HG02798 (cell line): Measurements from ENCODE around the gene PTPRS.
A peak's percentile ranks its signal among the peaks of the same experiment; 100 is the strongest.

ENCODE experiments used
- ATAC-seq: cut with Tn5 transposase; IDR thresholded peaks from one replicate; pipeline ENCODE4 v1.9.1; 2021; ENCODE audit warnings: mild to moderate bottlenecking; ENCODE audit not compliant: unreplicated experiment, poor library complexity

The PTPRS gene

GRCh38 chr19:5355693-5356092, 15.1 kb upstream of the PTPRS start:
- ATAC-seq, result no peak

DNA sequence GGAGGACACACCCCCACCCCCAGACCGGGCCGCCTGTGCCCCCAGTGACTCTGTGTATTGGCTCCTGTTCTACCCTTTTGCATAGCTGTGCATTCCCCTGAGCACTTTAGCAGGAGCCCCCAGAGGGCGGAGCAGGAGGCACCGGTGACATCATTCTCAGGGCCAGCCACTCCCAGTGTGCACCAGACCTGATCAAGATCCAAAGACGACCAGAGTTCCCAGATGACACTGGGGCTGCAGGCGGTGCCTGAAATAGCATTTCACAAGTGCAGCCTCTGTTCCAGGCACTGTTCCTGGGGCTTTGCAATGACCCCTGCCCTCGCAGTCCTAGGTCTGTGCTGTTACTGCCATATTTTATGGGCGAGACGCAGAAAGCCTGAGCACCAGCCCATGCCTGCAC, 14.5 kb upstream of the PTPRS start:
- ATAC-seq, result no peak

GRCh38 chr19:5354403-5354802, 13.8 kb upstream of the PTPRS start:
- ATAC-seq, result no peak

DNA sequence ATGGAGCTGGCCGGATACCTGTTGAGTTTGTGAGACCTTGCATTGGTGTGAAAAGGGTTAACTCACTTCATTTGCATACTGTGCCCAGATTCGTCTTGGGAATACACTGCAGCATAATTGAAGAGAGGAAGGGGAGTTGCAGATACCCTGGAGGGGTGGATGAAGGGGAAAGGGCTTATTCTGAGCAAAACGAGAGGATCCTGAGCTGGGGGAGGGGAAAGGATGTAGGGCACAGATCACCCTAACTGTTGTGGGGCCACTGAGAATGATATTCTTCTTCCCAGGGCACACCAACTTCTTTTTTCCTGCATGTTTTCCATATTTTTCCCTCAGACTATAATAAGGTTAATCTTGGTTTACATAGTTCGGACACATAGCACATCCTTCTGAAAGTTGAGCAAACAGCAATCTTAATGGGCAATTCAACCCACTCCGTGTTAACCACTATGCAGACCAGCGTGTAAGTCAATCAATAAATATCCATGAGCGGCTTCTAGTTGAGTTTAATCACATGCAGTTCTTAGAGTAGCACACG, 11.7 kb upstream of the PTPRS start:
- ATAC-seq, result no peak

GRCh38 chr19:5351731-5352228, 11.2 kb upstream of the PTPRS start:
- no peak for ATAC-seq

DNA sequence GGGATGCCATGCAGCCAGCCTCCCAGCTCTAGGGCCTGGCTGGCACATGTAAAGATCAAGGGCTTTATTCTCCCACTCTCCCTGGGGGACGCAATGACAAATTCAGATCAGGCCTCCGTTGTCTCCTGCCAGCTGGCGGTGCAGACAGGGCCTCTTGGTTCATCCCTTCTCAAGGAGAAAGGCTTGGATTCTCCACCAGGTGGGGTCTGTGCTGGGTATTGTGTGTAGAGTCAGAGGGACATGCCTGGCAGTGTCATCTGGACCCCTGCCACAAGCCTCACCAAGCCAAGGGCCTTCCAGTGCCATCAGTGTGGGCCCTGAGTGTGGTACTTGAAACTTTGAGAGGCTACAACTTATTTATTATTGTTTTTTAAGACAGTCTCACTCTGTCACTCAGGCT, 8.4 kb upstream of the PTPRS start:
- ATAC-seq, result no peak

GRCh38 chr19:5345895-5346386, 5.3 kb upstream of the PTPRS start:
- no peak for ATAC-seq

DNA sequence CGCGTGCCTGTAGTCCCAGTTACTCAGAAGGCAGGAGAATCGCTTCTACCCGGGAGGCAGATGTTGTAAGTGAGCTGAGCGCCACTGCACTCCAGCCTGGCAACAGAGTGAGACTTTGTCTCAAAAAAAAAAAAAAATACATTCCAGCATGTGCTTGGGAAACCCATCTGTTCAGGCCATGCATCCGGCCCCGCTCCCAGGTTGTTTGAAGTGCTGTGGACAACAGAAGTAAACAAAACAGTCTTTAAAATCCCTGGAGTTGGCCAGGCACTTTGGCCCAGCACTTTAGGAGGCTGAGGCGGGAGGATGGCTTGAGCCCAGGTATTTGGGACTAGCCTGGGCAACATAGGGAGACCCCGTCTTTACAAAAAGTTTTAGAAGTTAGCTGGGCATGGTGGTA, 3.2 kb upstream of the PTPRS start:
- ATAC-seq, result no peak

GRCh38 chr19:5342573-5343201, 2.1 kb upstream of the PTPRS start:
- ATAC-seq, result no peak

DNA sequence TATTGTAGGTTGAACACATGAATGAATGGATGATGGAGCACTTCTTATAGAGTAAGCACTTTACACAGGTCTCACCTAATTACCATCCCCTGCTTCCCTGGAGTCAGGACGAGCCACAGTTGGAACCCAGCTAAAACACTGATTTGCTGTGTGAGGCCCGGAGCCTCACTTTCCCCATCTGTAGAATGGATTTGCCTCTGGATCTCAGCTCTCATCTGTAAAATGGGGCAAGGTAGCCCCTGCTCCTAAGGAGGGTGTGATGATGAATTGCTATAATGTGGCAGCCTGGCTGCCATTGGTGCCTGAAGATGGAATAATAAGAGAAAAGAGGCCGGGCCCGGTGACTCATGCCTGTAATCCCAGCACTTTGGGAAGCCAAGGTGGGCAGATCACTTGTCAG, 1.4 kb upstream of the PTPRS start:
- no peak for ATAC-seq

DNA sequence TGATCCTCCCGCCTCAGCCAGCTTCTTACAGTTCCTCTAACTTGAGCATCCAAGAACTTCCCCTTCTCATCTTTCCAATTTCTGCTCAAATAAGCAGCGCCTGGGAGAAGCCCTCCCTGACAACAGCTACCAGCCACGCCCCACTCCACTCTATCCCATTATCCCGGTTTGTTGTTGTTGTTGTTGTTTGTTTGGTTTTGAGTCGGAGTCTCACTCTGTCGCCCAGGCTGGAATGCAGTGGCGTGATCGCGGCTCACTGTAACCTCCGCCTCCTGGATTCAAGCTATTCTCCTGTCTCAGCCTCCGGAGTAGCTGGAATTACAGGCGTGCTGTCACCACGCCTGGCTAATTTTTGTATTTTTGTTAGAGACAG, 822 bp upstream of the PTPRS start:
- no peak for ATAC-seq

DNA sequence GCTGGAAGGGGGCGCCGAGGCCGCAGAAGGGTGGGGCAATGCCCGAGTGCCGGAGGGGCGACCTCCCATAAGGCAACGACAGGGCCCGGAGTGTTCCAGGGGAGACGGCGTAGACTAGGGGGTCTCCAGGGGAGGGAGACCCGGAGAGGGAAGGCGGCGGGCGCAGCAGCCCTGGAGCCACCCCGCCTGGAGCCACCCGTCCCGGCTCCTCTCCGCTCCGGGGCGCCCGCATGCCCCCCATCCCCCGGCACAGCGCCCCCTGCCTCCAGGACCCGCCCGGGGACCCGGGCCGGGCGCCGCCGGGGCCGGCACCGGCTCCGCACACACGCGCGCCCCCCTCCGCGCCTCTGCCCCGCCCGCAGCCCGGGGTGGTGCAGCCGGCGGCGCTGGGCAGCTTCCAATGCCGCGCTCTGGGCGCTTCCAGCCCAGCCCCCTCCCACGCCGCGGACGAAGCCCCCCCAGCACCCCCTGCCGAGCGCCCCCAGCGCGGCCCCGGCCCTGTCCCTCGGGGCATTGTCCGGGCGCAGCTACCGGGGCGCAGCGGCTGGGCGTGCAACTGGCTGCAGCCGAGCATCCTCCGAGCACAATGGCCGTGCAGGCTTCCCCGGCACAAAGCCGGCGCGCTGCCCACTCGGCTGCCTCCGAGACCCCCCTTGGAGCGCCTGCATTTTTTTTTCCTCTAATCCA, 519 bp downstream of the PTPRS start:
- ATAC-seq, result peak; percentile 19

DNA sequence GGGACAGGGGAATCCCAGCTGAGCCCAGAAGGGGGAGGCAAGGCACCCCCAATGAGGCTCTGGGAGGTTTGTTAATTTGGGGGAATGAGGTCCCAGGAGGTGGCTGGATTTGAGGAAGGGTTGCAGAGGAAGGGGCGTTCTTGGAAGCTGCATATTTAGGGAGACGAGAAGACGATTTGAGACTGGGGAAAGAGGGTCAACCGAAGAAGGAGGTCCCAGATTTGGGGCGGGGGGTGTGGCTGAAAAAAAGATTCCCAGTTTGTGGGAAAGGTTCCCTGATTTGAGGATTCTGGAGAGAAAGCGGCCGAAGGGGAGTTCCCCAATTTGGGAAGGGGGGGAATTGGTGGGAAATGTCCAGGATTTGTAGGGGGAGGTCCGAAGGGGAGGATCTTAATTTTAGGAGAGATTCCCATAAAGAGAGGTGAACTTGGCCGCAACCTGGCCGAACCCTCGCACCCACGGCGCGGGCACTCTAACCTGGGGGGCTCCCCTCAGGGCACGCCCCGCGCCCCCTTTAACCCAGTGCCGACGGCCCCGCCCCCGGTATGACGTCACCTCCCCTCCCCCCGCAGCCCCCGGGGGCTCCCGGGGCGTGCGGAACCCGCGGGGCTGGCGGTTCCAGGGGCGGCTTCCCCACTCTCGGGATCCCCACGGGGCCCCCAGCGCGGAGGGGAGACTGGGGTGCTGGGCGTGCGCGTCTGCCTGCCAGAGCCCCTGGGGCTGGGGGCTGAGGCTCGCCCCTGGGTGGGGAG, 1.2 kb downstream of the PTPRS start:
- ATAC-seq, result peak; percentile 22

GRCh38 chr19:5338656-5339197, 1.9 kb downstream of the PTPRS start:
- no peak for ATAC-seq

DNA sequence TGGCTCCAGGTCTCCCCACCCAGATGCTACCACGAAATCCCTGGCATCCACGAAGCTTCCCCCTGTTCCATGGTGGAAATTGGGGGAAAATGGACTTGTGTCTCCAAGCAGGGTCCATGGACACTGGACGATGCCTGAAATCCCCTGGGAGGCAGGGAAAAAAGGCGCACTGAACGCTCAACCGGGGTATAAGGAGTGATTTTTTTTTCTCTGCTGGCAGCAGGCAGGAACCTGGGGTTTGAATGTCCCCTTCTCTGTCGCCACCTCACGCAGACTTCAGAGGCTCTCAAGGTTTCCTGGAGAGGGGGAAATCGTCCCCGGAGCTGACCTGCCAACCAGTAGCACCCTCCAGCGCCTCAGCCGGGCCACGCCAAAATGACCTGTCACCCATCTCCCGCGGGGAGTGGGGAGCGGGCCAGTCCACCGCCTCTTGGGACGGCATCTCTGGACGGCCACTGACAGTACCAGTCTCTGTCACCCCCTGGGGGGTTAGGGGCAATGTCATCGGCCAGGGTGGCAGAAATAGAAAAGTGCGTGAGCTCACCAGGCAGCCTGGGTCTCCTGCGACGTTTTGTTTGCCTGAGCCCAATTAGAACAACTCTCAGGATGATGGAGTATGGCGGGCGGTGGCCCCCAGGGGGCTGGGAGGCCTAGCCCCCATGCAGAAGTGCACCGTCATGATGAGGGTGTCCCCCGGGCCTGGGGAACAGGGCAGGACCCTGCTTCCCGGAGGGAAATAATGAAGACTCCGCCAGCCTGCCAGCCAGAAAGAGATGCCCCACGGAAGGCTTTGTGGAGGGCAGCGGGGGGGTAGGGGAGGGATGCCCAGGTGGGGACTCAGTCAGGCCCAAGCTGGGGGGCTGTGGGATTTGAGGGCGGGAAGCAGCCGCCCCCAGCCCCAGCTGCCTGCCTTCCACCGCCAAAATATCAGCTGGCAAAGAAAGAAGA, 2.6 kb downstream of the PTPRS start:
- no peak for ATAC-seq

DNA sequence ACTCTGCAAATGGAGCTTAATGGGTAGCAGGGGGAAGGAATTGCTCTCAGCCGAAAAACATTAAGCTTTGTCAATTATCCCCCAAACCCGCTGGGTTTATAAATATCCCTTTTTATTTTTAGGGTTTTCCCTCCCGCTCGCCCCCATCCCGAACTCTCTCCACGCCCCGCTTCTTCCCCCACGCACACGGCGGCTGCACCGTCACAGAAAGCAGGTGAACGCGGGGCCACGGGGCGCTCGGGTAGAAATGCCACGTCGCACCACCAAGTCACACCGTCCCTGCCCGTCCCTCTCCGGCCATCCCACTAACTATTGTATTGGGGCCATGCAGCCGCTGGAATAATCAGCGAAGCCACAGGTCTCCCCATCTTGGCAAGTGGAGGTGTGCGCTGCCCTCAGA, 3.5 kb downstream of the PTPRS start:
- ATAC-seq, result no peak

- ATAC-seq, result no peak
Observed at GRCh38 chr19:5336195-5336965, 4.2 kb downstream of the PTPRS start.

GRCh38 chr19:5335593-5335992, 5.0 kb downstream of the PTPRS start:
- no peak for ATAC-seq
